ENCODE results near the gene AIRE.
"Not testable (repeated sequence)": the region's sequence is repeated elsewhere in the genome, so short reads cannot be mapped to it uniquely, and the experiment has no call there.

AIRE gene

GRCh38 chr21:44285138-44285992 is at the start of gene AIRE:
AIRE (plus strand) TSS chr21:44285876; CDS start chr21:44286007, 131 bp downstream.
- no peak for FAIRE-seq

GRCh38 chr21:44240353-44240752 is 45.3 kb upstream of the AIRE start:
- not testable (repeated sequence) for FAIRE-seq

- not testable (repeated sequence) for FAIRE-seq
These were observed 44.8 kb upstream of the AIRE start, which contains the start of gene ICOSLG for GRCh38 chr21:44240842-44241241. ICOSLG (minus strand) TSS chr21:44240943; CDS start chr21:44240817, 126 bp downstream.

GRCh38 chr21:44241281-44241680 is 44.4 kb upstream of the AIRE start:
- not testable (repeated sequence) for FAIRE-seq

- not testable (repeated sequence) for FAIRE-seq
These were observed 41.7 kb upstream of the AIRE start for GRCh38 chr21:44243980-44244379.

GRCh38 chr21:44247904-44248303 is 37.8 kb upstream of the AIRE start:
- not testable (repeated sequence) for FAIRE-seq

- not testable (repeated sequence) for FAIRE-seq
These were observed 36.3 kb upstream of the AIRE start for GRCh38 chr21:44249204-44250037.

- FAIRE-seq: no peak
These were observed 31.6 kb upstream of the AIRE start for GRCh38 chr21:44253832-44254710.

- FAIRE-seq: no peak
These were observed 30.1 kb upstream of the AIRE start for GRCh38 chr21:44255511-44255981.

GRCh38 chr21:44258056-44258725 is 27.5 kb upstream of the AIRE start:
- FAIRE-seq: no peak

GRCh38 chr21:44259082-44259705 is 26.5 kb upstream of the AIRE start:
- no peak for FAIRE-seq

- no peak for FAIRE-seq
These were observed 25.6 kb upstream of the AIRE start for GRCh38 chr21:44260066-44260465.

- FAIRE-seq: no peak
These were observed 24.7 kb upstream of the AIRE start for GRCh38 chr21:44260791-44261631.

- no peak for FAIRE-seq
These were observed 23.9 kb upstream of the AIRE start, which contains the start of gene DNMT3L for GRCh38 chr21:44261675-44262295. DNMT3L (minus strand) TSS chr21:44261897; CDS start chr21:44261259, 638 bp downstream.

- FAIRE-seq: no peak
These were observed 23.2 kb upstream of the AIRE start for GRCh38 chr21:44262338-44263056.

- FAIRE-seq: no peak
These were observed 22.4 kb upstream of the AIRE start for GRCh38 chr21:44263221-44263760.

GRCh38 chr21:44263768-44264167 is 21.9 kb upstream of the AIRE start:
- no peak for FAIRE-seq

- FAIRE-seq: no peak
These were observed 19.9 kb upstream of the AIRE start for GRCh38 chr21:44265734-44266270.

All from endometrium (tissue), 2 donors.